MCF 10A (cell line): ENCODE results near the gene PSMB8. TPM values are rescaled to one million over a fixed set of nuclear protein-coding genes. Genes with fewer than 3 reads are reported as not detected.

Source experiments
- BruUV-seq: library from RNA; stranded (reverse); fragments of 400-500 nt; replicated peaks from 2 replicates; lab custom pipeline; 2021; lab: Mats Ljungman, UMichigan
- CTCF ChIA-PET: fragments of 300-600 bp; sonication (Branson Sonifier 250); formaldehyde crosslinking; extraction: SDS; loops from one replicate; lab custom pipeline; 2021; ENCODE audit warnings: antibody characterized with exemption, inconsistent platforms; lab: Yijun Ruan, JAX
- POLR2A ChIA-PET: fragments of 300-600, 350-650 bp; sonication (Branson Sonifier 250); formaldehyde crosslinking; extraction: SDS; loops from one replicate; lab custom pipeline; 2020; ENCODE audit warnings: antibody characterized with exemption, inconsistent platforms; lab: Yijun Ruan, JAX
- DNase-seq: peaks from one replicate; pipeline ENCODE4 v3.0.0-alpha.2; 2018; ENCODE audit not compliant: unreplicated experiment
- H3K27ac Mint-ChIP-seq: one replicate; pipeline ENCODE4 v1.8.0; 2022; ENCODE audit warnings: mild to moderate bottlenecking, low read depth, mixed read lengths; ENCODE audit not compliant: unreplicated experiment
- H3K27me3 Mint-ChIP-seq: one replicate; pipeline ENCODE4 v1.8.0; 2022; ENCODE audit warnings: mixed read lengths; ENCODE audit not compliant: insufficient read depth, unreplicated experiment
- H3K36me3 Mint-ChIP-seq: one replicate; pipeline ENCODE4 v1.8.0; 2022; ENCODE audit warnings: mild to moderate bottlenecking, moderate library complexity, mixed read lengths; ENCODE audit not compliant: insufficient read depth, unreplicated experiment
- H3K4me1 Mint-ChIP-seq: one replicate; pipeline ENCODE4 v1.8.0; 2022; ENCODE audit warnings: mixed read lengths; ENCODE audit not compliant: insufficient read depth, unreplicated experiment
- H3K4me3 Mint-ChIP-seq: one replicate; pipeline ENCODE4 v1.8.0; 2022; ENCODE audit warnings: mild to moderate bottlenecking, moderate library complexity, mixed read lengths; ENCODE audit not compliant: unreplicated experiment
- H3K9me3 Mint-ChIP-seq: one replicate; pipeline ENCODE4 v1.8.0; 2022; ENCODE audit warnings: mixed read lengths; ENCODE audit not compliant: unreplicated experiment
- CTCF ChIP-seq: fragments of 200-600 bp; IDR thresholded peaks from one replicate; pipeline ENCODE4 v1.8.0; 2022; ENCODE audit warnings: antibody characterized with exemption, mild to moderate bottlenecking; ENCODE audit not compliant: unreplicated experiment
- intact Hi-C: fragments of 100-400 bp; cut with micrococcal nuclease; formaldehyde crosslinking; loops from 2 replicates; pipeline ENCODE4 v1.14.1; 2022
- total RNA-seq: library from RNA; stranded (reverse); gene quantifications from 2 replicates; pipeline ENCODE4 v1.2.3, GENCODE V29; 2022

PSMB8 gene
- total RNA-seq, 1 experiment from 2014 or later = 34.1 TPM

- H3K27me3 Mint-ChIP-seq = no peaks in the 10 kb centered on the region
- peaks cover 34% of the 10 kb centered on the region for H3K4me1 Mint-ChIP-seq
- peaks cover 53% of the 10 kb centered on the region for H3K36me3 Mint-ChIP-seq
These were observed 3.2 kb upstream of the PSMB8 start for GRCh38 chr6:32847004-32847403.

GRCh38 chr6:32845384-32845884, 1.6 kb upstream of the PSMB8 start:
- ChIA-PET CTCF (interaction anchor here (0.6 to 3.5 kb wide), 9 partner anchors 8 to 827 kb away, joined by 3 to 18 read pairs (median 4); partner anchors contain the start of genes HLA-DMA, PSMB9 and TAP1), POLR2A (interaction anchor here (0.6 to 6.1 kb wide), 11 partner anchors 9 to 426 kb away, joined by 3 to 104 read pairs (median 11); partner anchors contain the start of genes PSMB9, RPS18, TAP1 and VPS52)
- Mint-ChIP-seq H3K4me3 (no peak overlapping the region), H3K27ac (no peak overlapping the region), H3K9me3 (no peaks in the 10 kb centered on the region), H3K4me1 (peaks cover 30% of the 10 kb centered on the region), H3K36me3 (peaks cover 54% of the 10 kb centered on the region), H3K27me3 (no peaks in the 10 kb centered on the region)
- no peak for TF ChIP-seq CTCF
- BruUV-seq = no TSS peak
- DNase-seq = no peak
- intact Hi-C loops = no loop called here

More at GRCh38 chr6:32847004-32847403, 3.2 kb upstream of the PSMB8 start:
- H3K4me3 Mint-ChIP-seq = no peak overlapping the region
- ChIA-PET CTCF (interaction anchor here (1.7 to 3.5 kb wide), 2 partner anchors 9 to 87 kb away, joined by 6 to 14 read pairs; partner anchors contain the start of gene TAP2), POLR2A (interaction anchor here (0.8 kb wide), 1 partner anchor 47 kb away, joined by 3 read pairs; no protein-coding TSS in a partner anchor)
- no peak for TF ChIP-seq CTCF
- H3K27ac Mint-ChIP-seq = no peak overlapping the region
- no TSS peak for BruUV-seq
- DNase-seq = no peak
- intact Hi-C loops = no loop called here
- H3K9me3 Mint-ChIP-seq = no peaks in the 10 kb centered on the region

- Mint-ChIP-seq H3K27me3 (no peaks in the 10 kb centered on the region), H3K36me3 (peaks cover 50% of the 10 kb centered on the region), H3K9me3 (no peaks in the 10 kb centered on the region), H3K4me1 (peaks cover 30% of the 10 kb centered on the region), H3K4me3 (peak overlapping the region; percentile 99), H3K27ac (peak overlapping the region; percentile 96)
- no peak for DNase-seq
- intact Hi-C loops = loop anchor here (5.0 kb wide), 1 partner anchor 122 kb away; the partner anchor contains the start of gene BRD2
- TF ChIP-seq CTCF = no peak
- CTCF ChIA-PET = interaction anchor here (0.6 to 3.5 kb wide), 7 partner anchors 8 to 430 kb away, joined by 3 to 18 read pairs (median 5); partner anchors contain the start of genes PSMB9 and TAP1
- no TSS peak for BruUV-seq
- POLR2A ChIA-PET = interaction anchor here (0.6 to 6.1 kb wide), 17 partner anchors 10 to 649 kb away, joined by 3 to 104 read pairs (median 4); partner anchors contain the start of genes BRD2, PSMB9, RPS18 and TAP1
These were observed 1.1 kb upstream of the PSMB8 start for GRCh38 chr6:32844839-32845383.
